ENCODE results near the gene APOC1. TPM values are rescaled to one million over a fixed set of nuclear protein-coding genes. Genes with fewer than 3 reads are reported as not detected.

APOC1 gene
- total RNA-seq, 4 donors from 2014 or later = 38.6 to 58.3 (median 47.7) TPM

DNA sequence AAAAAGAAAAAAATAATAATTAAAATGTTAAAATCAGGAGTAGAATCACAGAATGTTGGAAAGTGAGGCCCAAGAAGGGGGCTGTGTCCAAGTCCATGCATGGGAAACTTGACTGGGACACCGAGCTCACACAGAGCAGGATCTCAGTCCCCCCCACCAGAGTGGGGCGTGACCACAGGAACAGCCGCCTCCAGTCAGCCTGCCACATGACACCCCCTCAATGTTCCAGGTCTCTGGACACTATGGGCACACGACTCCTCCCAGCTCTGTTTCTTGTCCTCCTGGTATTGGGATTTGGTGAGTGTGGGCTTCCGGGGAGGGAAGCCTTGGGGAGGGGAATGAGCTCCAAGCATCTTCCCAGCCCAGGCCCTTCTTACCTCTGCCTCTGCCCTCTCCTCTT lies 33.8 kb downstream of the APOC1 start:
- no peaks in the 10 kb centered on the region for H3K27me3 ChIP-seq
- TF ChIP-seq EP300 (IDR thresholded peaks at IDR 0.05) (no peak), POLR2A (IDR thresholded peaks at IDR 0.05) (no peak), POLR2AphosphoS5 (IDR thresholded peaks at IDR 0.05) (no peak)
- TF ChIP-seq, protein P1, sequence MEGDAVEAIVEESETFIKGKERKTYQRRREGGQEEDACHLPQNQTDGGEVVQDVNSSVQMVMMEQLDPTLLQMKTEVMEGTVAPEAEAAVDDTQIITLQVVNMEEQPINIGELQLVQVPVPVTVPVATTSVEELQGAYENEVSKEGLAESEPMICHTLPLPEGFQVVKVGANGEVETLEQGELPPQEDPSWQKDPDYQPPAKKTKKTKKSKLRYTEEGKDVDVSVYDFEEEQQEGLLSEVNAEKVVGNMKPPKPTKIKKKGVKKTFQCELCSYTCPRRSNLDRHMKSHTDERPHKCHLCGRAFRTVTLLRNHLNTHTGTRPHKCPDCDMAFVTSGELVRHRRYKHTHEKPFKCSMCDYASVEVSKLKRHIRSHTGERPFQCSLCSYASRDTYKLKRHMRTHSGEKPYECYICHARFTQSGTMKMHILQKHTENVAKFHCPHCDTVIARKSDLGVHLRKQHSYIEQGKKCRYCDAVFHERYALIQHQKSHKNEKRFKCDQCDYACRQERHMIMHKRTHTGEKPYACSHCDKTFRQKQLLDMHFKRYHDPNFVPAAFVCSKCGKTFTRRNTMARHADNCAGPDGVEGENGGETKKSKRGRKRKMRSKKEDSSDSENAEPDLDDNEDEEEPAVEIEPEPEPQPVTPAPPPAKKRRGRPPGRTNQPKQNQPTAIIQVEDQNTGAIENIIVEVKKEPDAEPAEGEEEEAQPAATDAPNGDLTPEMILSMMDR (IDR thresholded peaks at IDR 0.05) = no peak
- H3K36me3 ChIP-seq = peaks cover 13% of the 10 kb centered on the region
- no peak for DNase-seq (ENCODE audit: low spot score in 2 of 2)
- no peak overlapping the region for H3K4me3 ChIP-seq
- H3K4me1 ChIP-seq = peaks cover 10% of the 10 kb centered on the region
- WGBS = 77% methylated on average over 5 of the region's 5 CpGs
- no peaks in the 10 kb centered on the region for H3K9me3 ChIP-seq
- H3K27ac ChIP-seq = no peak overlapping the region

DNA sequence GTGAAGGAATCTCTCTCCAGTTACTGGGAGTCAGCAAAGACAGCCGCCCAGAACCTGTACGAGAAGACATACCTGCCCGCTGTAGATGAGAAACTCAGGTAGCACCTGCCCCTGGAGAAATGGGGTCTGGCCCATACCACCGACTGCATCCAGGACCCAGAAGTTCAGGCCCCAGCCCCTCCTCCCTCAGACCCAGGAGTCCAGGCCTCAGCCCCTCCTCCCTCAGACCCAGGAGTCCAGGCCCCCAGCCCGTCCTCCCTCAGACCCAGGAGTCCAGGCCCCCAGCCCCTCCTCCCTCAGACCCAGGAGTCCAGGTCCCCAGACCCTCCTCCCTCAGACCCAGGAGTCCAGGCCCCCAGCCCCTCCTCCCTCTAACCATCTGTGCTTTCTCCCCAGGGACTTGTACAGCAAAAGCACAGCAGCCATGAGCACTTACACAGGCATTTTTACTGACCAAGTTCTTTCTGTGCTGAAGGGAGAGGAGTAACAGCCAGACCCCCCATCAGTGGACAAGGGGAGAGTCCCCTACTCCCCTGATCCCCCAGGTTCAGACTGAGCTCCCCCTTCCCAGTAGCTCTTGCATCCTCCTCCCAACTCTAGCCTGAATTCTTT lies 34.5 kb downstream of the APOC1 start:
- Histone ChIP-seq H3K36me3 (peaks cover 13% of the 10 kb centered on the region), H3K4me3 (no peak overlapping the region), H3K9me3 (no peaks in the 10 kb centered on the region), H3K27ac (no peak overlapping the region), H3K4me1 (peaks cover 14% of the 10 kb centered on the region), H3K27me3 (no peaks in the 10 kb centered on the region)
- DNase-seq (ENCODE audit: low spot score in 2 of 2) = no peak
- TF ChIP-seq POLR2A (IDR thresholded peaks at IDR 0.05) (no peak), POLR2AphosphoS5 (IDR thresholded peaks at IDR 0.05) (no peak), EP300 (IDR thresholded peaks at IDR 0.05) (no peak)
- TF ChIP-seq, protein P1 (IDR thresholded peaks at IDR 0.05) = no peak
- WGBS = 100% methylated on average over 3 of the region's 5 CpGs

DNA sequence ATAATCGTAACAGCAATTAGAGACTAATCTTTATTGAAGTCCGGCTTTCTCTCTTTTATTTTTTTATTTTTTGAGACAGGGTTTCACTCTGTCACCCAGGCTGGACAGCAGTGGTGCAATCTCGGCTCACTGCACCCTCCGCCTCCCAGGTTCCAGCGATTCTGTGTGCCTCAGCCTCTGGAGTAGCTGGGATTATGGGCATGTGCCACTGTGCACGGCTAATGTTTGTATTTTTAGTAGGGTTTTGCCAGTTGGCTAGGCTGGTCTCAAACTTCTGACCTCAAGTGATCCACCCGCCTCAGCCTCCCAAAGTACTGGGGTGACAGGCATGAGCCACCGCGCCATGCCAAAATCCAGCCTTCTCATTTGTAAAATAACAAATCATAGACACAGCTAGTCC lies 35.1 kb downstream of the APOC1 start:
- no peak overlapping the region for H3K27ac ChIP-seq
- H3K9me3 ChIP-seq = no peaks in the 10 kb centered on the region
- 80% methylated on average over 9 of the region's 9 CpGs for WGBS
- TF ChIP-seq, protein P1 (IDR thresholded peaks at IDR 0.05) = no peak
- TF ChIP-seq POLR2AphosphoS5 (IDR thresholded peaks at IDR 0.05) (no peak), EP300 (IDR thresholded peaks at IDR 0.05) (no peak), POLR2A (IDR thresholded peaks at IDR 0.05) (no peak)
- H3K27me3 ChIP-seq = no peaks in the 10 kb centered on the region
- H3K4me3 ChIP-seq = no peak overlapping the region
- no peak for DNase-seq (ENCODE audit: low spot score in 2 of 2)
- H3K4me1 ChIP-seq = peaks cover 21% of the 10 kb centered on the region
- H3K36me3 ChIP-seq = peaks cover 13% of the 10 kb centered on the region

DNA sequence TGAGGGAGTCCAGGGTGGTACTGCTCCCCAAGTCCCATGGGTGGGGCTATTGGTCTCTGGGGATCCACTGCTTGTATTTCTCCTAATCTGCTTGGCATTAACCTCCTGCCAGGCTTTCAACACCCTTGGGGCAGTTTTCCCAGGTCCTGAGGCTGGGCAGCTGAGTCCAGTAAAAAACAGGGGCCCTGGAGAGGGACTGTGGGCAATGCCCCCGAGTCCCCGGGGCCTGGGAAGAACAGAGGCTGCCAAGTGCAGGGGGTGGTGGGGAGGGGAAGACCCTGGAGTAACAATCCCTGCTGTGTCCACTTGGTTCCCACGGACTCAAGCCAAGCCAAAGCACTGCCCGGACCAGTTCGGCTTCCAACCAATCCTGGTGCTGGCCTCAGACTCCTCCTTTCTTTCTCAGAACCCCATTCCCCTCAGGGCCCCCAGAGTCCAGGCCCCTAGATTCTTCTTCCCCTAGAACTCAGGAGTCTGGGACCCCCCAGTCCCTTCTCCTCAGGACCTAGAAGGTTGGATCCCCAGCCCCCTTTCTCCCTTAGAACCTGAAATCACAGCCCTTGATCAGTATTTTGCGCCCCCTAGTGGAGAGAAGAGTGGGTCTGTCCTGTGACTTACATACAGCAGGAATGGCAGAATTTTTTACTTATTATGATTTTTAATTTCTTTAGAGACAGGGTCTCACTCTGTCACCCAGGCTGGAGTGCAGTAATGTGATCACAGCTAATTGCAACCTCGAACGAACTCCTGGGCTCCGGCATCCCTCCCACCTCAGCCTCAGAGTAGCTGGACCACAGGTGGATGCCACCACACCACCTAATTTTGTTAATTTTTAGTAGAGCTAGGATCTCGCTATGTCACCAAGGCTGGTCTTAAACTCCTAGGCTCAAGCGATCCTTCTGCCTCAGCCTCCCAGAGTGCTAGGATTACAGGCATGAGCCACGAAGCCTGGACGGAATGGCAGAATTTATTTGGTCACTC lies 37.1 kb downstream of the APOC1 start:
- H3K4me1 ChIP-seq = peaks cover 30% of the 10 kb centered on the region
- no peaks in the 10 kb centered on the region for H3K27me3 ChIP-seq
- peak overlapping the region; percentile 38 for H3K27ac ChIP-seq
- DNase-seq (ENCODE audit: low spot score in 2 of 2) = peak in 1 of 2 donors; percentile 73
- H3K9me3 ChIP-seq = no peaks in the 10 kb centered on the region
- 47% methylated on average over 13 of the region's 13 CpGs for WGBS
- no peak for TF ChIP-seq POLR2A (IDR thresholded peaks at IDR 0.05)
- TF ChIP-seq, protein P1 (IDR thresholded peaks at IDR 0.05) = peak; percentile 69 to 82
- peaks cover 13% of the 10 kb centered on the region for H3K36me3 ChIP-seq
- H3K4me3 ChIP-seq = no peak overlapping the region

DNA sequence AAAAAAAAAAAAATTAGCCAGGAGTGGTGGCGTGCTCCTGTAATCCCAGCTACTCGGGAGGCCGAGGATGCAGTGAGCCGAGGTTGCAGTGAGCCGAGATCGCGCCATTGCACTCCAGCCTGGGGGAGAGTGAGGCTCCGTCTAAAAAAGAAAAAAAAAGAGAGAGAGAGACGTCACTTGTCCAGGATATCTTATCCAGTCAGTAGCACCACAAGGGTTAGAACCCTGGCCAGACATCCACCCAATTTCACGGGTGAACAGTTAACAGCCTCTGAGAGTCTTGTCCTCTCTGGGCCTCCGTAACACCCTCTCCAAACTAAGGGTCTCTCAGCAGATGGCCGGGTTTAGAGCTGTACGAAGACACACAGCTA lies 39.9 kb downstream of the APOC1 start:
- DNase-seq (ENCODE audit: low spot score in 2 of 2) = no peak
- H3K4me1 ChIP-seq = peaks cover 54% of the 10 kb centered on the region

More for the DNA sequence above, 39.9 kb downstream of the APOC1 start:
- Histone ChIP-seq H3K9me3 (no peaks in the 10 kb centered on the region), H3K27me3 (no peaks in the 10 kb centered on the region), H3K36me3 (peaks cover 13% of the 10 kb centered on the region), H3K4me3 (peak overlapping the region; percentile 93), H3K27ac (peak overlapping the region; percentile 89)
- 33% methylated on average over 13 of the region's 13 CpGs for WGBS
- no peak for TF ChIP-seq POLR2AphosphoS5 (IDR thresholded peaks at IDR 0.05)
- TF ChIP-seq, protein P1 (IDR thresholded peaks at IDR 0.05) = no peak
- no peak for TF ChIP-seq POLR2A (IDR thresholded peaks at IDR 0.05)
- no peak for TF ChIP-seq EP300 (IDR thresholded peaks at IDR 0.05)

Data from suprapubic skin (tissue), 4 donors.